Memory B cell (primary cell): Measurements from ENCODE around the gene DISP2.
A peak's percentile ranks its signal among the peaks of the same experiment; 100 is the strongest.

ENCODE experiments used
- ATAC-seq: fragments of 150-1000 bp; cut with Tn5 transposase; 2 replicates; pipeline ENCODE4 v1.10.0; 2021; ENCODE audit warnings: low read depth, mild to moderate bottlenecking, moderate library complexity
- DNase-seq, 2 donors: peaks; one replicate each; pipeline ENCODE4 v3.0.0; 2022; ENCODE audit warnings: low spot score in 2 of 2
- H3K27ac Mint-ChIP-seq: one replicate; pipeline ENCODE4 v1.8.0; 2022; ENCODE audit warnings: mild to moderate bottlenecking, moderate library complexity, mixed read lengths
- H3K27me3 Mint-ChIP-seq: one replicate; pipeline ENCODE4 v1.8.0; 2022; ENCODE audit warnings: mixed read lengths
- H3K36me3 Mint-ChIP-seq: one replicate; pipeline ENCODE4 v1.8.0; 2022; ENCODE audit warnings: mild to moderate bottlenecking, mixed read lengths
- H3K4me1 Mint-ChIP-seq: one replicate; pipeline ENCODE4 v1.8.0; 2022; ENCODE audit warnings: mixed read lengths
- H3K4me3 Mint-ChIP-seq: one replicate; pipeline ENCODE4 v1.8.0; 2022; ENCODE audit warnings: mild to moderate bottlenecking, moderate library complexity, mixed read lengths
- H3K9me3 Mint-ChIP-seq: one replicate; pipeline ENCODE4 v1.8.0; 2022; ENCODE audit warnings: mixed read lengths

Gene DISP2

GRCh38 chr15:40389824-40390595 is 32.0 kb downstream of the DISP2 start:
- no peak for DNase-seq
- ATAC-seq, result no peak
- Mint-ChIP-seq H3K27me3 (no peaks in the 10 kb centered on the region), H3K4me3 (no peak overlapping the region), H3K4me1 (no peaks in the 10 kb centered on the region), H3K9me3 (no peaks in the 10 kb centered on the region), H3K36me3 (peaks cover 19% of the 10 kb centered on the region), H3K27ac (peak overlapping the region; percentile 12)

GRCh38 chr15:40392986-40393948 is 35.2 kb downstream of the DISP2 start:
- H3K36me3 Mint-ChIP-seq, result peaks cover 12% of the 10 kb centered on the region
- H3K4me3 Mint-ChIP-seq, result no peak overlapping the region
- H3K9me3 Mint-ChIP-seq, result no peaks in the 10 kb centered on the region
- H3K27ac Mint-ChIP-seq, result no peak overlapping the region
- ATAC-seq, result no peak
- no peak for DNase-seq
- H3K4me1 Mint-ChIP-seq, result peaks cover 3% of the 10 kb centered on the region
- H3K27me3 Mint-ChIP-seq, result no peaks in the 10 kb centered on the region

GRCh38 chr15:40397688-40398412 is 39.8 kb downstream of the DISP2 start:
- Mint-ChIP-seq H3K27me3 (no peaks in the 10 kb centered on the region), H3K9me3 (no peaks in the 10 kb centered on the region), H3K4me1 (peaks cover 11% of the 10 kb centered on the region), H3K27ac (no peak overlapping the region), H3K4me3 (peak overlapping the region; percentile 19), H3K36me3 (peaks cover 6% of the 10 kb centered on the region)
- ATAC-seq (no peak), DNase-seq (no peak)

GRCh38 chr15:40398413-40398873 is 40.4 kb downstream of the DISP2 start:
- ATAC-seq (peak; percentile 95), DNase-seq (no peak)
- Mint-ChIP-seq H3K27me3 (no peaks in the 10 kb centered on the region), H3K4me1 (peaks cover 11% of the 10 kb centered on the region), H3K9me3 (no peaks in the 10 kb centered on the region), H3K27ac (no peak overlapping the region), H3K4me3 (peak overlapping the region; percentile 71), H3K36me3 (peaks cover 3% of the 10 kb centered on the region)

- H3K9me3 Mint-ChIP-seq, result no peaks in the 10 kb centered on the region
- no peak overlapping the region for H3K27ac Mint-ChIP-seq
Measured at GRCh38 chr15:40399370-40399769, 41.4 kb downstream of the DISP2 start.

GRCh38 chr15:40405501-40406381 is 47.7 kb downstream of the DISP2 start, which contains the start of gene IVD:
Gene IVD (plus strand): TSS chr15:40405795. CDS start chr15:40405828, 33 bp downstream.
- peaks cover 21% of the 10 kb centered on the region for H3K4me1 Mint-ChIP-seq
- no peaks in the 10 kb centered on the region for H3K27me3 Mint-ChIP-seq
- H3K9me3 Mint-ChIP-seq, result no peaks in the 10 kb centered on the region
- H3K27ac Mint-ChIP-seq, result peak within 1 kb of the TSS; percentile 87
- H3K36me3 Mint-ChIP-seq, result peaks cover 4% of the 10 kb centered on the region
- peak; percentile 65 to 66 for DNase-seq
- peak within 1 kb of the TSS; percentile 88 for H3K4me3 Mint-ChIP-seq
- peak; percentile 91 for ATAC-seq

More at GRCh38 chr15:40399370-40399769, 41.4 kb downstream of the DISP2 start:
- Mint-ChIP-seq H3K27me3 (no peaks in the 10 kb centered on the region), H3K36me3 (no peaks in the 10 kb centered on the region), H3K4me1 (peaks cover 11% of the 10 kb centered on the region), H3K4me3 (no peak overlapping the region)
- no peak for ATAC-seq
- DNase-seq, result no peak

GRCh38 chr15:40407330-40407990 is 49.4 kb downstream of the DISP2 start:
- Mint-ChIP-seq H3K4me3 (peak overlapping the region; percentile 72), H3K36me3 (peaks cover 18% of the 10 kb centered on the region)

GRCh38 chr15:40409366-40409765 is 51.3 kb downstream of the DISP2 start:
- Mint-ChIP-seq H3K4me1 (peaks cover 21% of the 10 kb centered on the region), H3K9me3 (no peaks in the 10 kb centered on the region), H3K36me3 (peaks cover 21% of the 10 kb centered on the region), H3K27ac (no peak overlapping the region), H3K4me3 (no peak overlapping the region), H3K27me3 (no peaks in the 10 kb centered on the region)
- DNase-seq (no peak), ATAC-seq (no peak)

More at GRCh38 chr15:40407330-40407990, 49.4 kb downstream of the DISP2 start:
- peaks cover 21% of the 10 kb centered on the region for H3K4me1 Mint-ChIP-seq
- peak overlapping the region; percentile 22 for H3K27ac Mint-ChIP-seq
- DNase-seq (peak; percentile 25 to 29), ATAC-seq (peak; percentile 68)
- no peaks in the 10 kb centered on the region for H3K27me3 Mint-ChIP-seq
- H3K9me3 Mint-ChIP-seq, result no peaks in the 10 kb centered on the region

- H3K9me3 Mint-ChIP-seq, result no peaks in the 10 kb centered on the region
- no peak for DNase-seq
- no peak for ATAC-seq
- no peak overlapping the region for H3K27ac Mint-ChIP-seq
- H3K4me1 Mint-ChIP-seq, result peaks cover 16% of the 10 kb centered on the region
- H3K36me3 Mint-ChIP-seq, result peaks cover 29% of the 10 kb centered on the region
- H3K27me3 Mint-ChIP-seq, result no peaks in the 10 kb centered on the region
- H3K4me3 Mint-ChIP-seq, result no peak overlapping the region
Measured at GRCh38 chr15:40410476-40410875, 52.5 kb downstream of the DISP2 start.

- ATAC-seq, result no peak
- Mint-ChIP-seq H3K27me3 (no peaks in the 10 kb centered on the region), H3K36me3 (peaks cover 32% of the 10 kb centered on the region), H3K4me3 (no peak overlapping the region), H3K27ac (no peak overlapping the region), H3K4me1 (peaks cover 7% of the 10 kb centered on the region), H3K9me3 (no peaks in the 10 kb centered on the region)
- no peak for DNase-seq
Measured at GRCh38 chr15:40412095-40412759, 54.2 kb downstream of the DISP2 start.

GRCh38 chr15:40413036-40413435 is 55.0 kb downstream of the DISP2 start:
- no peak for DNase-seq
- no peak for ATAC-seq
- Mint-ChIP-seq H3K4me1 (no peaks in the 10 kb centered on the region), H3K36me3 (peaks cover 34% of the 10 kb centered on the region), H3K27me3 (no peaks in the 10 kb centered on the region), H3K4me3 (no peak overlapping the region), H3K9me3 (no peaks in the 10 kb centered on the region), H3K27ac (no peak overlapping the region)

- H3K27me3 Mint-ChIP-seq, result no peaks in the 10 kb centered on the region
- H3K4me1 Mint-ChIP-seq, result no peaks in the 10 kb centered on the region
- peaks cover 34% of the 10 kb centered on the region for H3K36me3 Mint-ChIP-seq
- H3K27ac Mint-ChIP-seq, result no peak overlapping the region
- ATAC-seq, result no peak
- H3K4me3 Mint-ChIP-seq, result no peak overlapping the region
- DNase-seq, result no peak
- H3K9me3 Mint-ChIP-seq, result no peaks in the 10 kb centered on the region
Measured at GRCh38 chr15:40414816-40415215, 56.8 kb downstream of the DISP2 start.
